ENCODE data around the gene CAPZA1. TPM values are rescaled to one million over a fixed set of nuclear protein-coding genes. Genes with fewer than 3 reads are reported as not detected.

The CAPZA1 gene
- total RNA-seq, 1 experiment from 2014 or later: 97.5 TPM

DNA sequence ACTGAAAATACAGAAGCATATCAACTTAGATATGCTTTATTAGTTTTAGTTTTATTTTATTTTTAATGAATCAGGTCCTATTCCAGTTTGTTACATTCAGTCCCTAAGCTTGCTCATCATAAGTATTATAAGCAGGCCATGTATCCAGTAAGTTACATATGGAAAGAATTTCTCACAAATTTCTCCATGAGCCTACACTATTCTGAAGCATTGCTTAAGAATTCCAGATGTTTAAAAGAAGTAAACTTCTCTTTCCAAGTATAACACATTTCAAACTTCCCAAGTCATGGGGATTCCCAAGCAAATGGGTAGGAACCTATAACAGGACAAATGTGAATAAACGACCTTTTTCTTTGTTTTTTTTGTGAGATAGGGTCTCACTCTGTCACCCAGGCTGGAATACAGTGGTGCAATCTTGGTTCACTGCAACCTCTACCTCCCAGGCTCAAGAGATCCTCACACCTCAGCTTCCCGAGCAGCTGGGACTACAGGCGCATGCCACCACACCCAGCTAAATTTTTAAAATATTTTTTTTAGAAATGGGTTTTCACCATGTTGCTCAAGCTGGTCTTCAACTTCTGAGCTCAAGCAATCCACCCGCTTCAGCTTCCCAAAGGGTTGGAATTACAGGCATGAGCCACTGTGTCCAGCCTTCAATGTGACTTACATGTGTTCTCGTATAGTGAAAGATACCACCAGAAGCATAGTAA is 39.7 kb upstream of the CAPZA1 start:
- ATAC-seq (no peak), DNase-seq (ENCODE audit: low spot score) (no peak)
- Mint-ChIP-seq H3K27ac (no peak overlapping the region), H3K9me3 (peaks cover 5% of the 10 kb centered on the region; the same call in 1 of the 2 replicates), H3K36me3 (peaks cover 32% of the 10 kb centered on the region), H3K4me1 (no peaks in the 10 kb centered on the region), H3K4me3 (no peak overlapping the region), H3K27me3 (ENCODE audit: low read depth) (no peaks in the 10 kb centered on the region)
- TF ChIP-seq USF2 (CRISPR knock-in tag; IDR thresholded peaks at IDR 0.05) (no peak), NFYB (CRISPR knock-in tag; conservative IDR thresholded peaks at IDR 0.05; ENCODE audit: low read depth) (no peak), JUN (CRISPR knock-in tag; IDR thresholded peaks at IDR 0.05) (no peak)
- TF ChIP-seq, protein P1, sequence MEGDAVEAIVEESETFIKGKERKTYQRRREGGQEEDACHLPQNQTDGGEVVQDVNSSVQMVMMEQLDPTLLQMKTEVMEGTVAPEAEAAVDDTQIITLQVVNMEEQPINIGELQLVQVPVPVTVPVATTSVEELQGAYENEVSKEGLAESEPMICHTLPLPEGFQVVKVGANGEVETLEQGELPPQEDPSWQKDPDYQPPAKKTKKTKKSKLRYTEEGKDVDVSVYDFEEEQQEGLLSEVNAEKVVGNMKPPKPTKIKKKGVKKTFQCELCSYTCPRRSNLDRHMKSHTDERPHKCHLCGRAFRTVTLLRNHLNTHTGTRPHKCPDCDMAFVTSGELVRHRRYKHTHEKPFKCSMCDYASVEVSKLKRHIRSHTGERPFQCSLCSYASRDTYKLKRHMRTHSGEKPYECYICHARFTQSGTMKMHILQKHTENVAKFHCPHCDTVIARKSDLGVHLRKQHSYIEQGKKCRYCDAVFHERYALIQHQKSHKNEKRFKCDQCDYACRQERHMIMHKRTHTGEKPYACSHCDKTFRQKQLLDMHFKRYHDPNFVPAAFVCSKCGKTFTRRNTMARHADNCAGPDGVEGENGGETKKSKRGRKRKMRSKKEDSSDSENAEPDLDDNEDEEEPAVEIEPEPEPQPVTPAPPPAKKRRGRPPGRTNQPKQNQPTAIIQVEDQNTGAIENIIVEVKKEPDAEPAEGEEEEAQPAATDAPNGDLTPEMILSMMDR (IDR thresholded peaks at IDR 0.05): no peak
- TF ChIP-seq, protein P2, sequence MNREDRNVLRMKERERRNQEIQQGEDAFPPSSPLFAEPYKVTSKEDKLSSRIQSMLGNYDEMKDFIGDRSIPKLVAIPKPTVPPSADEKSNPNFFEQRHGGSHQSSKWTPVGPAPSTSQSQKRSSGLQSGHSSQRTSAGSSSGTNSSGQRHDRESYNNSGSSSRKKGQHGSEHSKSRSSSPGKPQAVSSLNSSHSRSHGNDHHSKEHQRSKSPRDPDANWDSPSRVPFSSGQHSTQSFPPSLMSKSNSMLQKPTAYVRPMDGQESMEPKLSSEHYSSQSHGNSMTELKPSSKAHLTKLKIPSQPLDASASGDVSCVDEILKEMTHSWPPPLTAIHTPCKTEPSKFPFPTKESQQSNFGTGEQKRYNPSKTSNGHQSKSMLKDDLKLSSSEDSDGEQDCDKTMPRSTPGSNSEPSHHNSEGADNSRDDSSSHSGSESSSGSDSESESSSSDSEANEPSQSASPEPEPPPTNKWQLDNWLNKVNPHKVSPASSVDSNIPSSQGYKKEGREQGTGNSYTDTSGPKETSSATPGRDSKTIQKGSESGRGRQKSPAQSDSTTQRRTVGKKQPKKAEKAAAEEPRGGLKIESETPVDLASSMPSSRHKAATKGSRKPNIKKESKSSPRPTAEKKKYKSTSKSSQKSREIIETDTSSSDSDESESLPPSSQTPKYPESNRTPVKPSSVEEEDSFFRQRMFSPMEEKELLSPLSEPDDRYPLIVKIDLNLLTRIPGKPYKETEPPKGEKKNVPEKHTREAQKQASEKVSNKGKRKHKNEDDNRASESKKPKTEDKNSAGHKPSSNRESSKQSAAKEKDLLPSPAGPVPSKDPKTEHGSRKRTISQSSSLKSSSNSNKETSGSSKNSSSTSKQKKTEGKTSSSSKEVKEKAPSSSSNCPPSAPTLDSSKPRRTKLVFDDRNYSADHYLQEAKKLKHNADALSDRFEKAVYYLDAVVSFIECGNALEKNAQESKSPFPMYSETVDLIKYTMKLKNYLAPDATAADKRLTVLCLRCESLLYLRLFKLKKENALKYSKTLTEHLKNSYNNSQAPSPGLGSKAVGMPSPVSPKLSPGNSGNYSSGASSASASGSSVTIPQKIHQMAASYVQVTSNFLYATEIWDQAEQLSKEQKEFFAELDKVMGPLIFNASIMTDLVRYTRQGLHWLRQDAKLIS (CRISPR knock-in tag; IDR thresholded peaks at IDR 0.05; ENCODE audit: borderline replicate concordance): no peak
- POLR2A ChIA-PET: no interaction called here
- CTCF ChIA-PET: no interaction called here

DNA sequence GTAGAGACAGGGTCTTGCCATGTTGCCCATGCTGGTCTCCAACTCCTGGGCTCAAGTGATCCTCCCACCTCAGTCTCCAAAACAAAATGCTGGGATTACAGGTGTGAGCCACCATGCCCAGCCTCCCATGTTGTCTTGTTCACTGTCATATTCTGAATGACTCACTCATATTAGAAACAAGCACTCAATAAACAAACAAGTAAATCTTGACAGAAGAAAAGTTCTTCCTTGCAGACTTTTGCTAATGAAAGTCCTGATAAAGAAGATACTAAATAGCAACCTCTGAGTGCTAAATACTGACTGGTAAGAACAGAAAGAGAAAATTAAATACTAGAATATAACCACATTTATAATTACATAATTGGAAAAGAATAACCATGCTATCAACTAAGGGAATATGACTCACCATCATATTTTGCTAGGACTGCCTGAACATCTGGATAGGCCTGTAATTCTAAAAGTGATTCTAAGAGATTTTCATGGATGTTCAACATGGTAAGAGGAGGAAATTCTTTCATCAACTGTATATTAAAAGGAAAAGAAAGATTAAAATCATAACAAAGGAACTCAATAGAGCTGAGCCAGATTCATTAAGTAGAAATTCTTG is 37.9 kb upstream of the CAPZA1 start:
- no peaks in the 10 kb centered on the region for H3K4me1 Mint-ChIP-seq
- DNase-seq (ENCODE audit: low spot score): no peak
- no peak overlapping the region for H3K27ac Mint-ChIP-seq
- TF ChIP-seq FOXK1 (CRISPR knock-in tag; IDR thresholded peaks at IDR 0.05) (no peak), JAZF1 (CRISPR knock-in tag; IDR thresholded peaks at IDR 0.05) (no peak), GTF2I (CRISPR knock-in tag; conservative IDR thresholded peaks at IDR 0.05) (no peak), ZMAT4 (CRISPR knock-in tag; IDR thresholded peaks at IDR 0.05) (no peak), ZBTB21 (CRISPR knock-in tag; IDR thresholded peaks at IDR 0.05; ENCODE audit: borderline replicate concordance) (no peak), ZNF138 (CRISPR knock-in tag; conservative IDR thresholded peaks at IDR 0.05) (no peak), FOXP4 (CRISPR knock-in tag; IDR thresholded peaks at IDR 0.05) (no peak), ZNF219 (CRISPR knock-in tag; IDR thresholded peaks at IDR 0.05; ENCODE audit: borderline replicate concordance) (no peak)
- TF ChIP-seq, protein P3, sequence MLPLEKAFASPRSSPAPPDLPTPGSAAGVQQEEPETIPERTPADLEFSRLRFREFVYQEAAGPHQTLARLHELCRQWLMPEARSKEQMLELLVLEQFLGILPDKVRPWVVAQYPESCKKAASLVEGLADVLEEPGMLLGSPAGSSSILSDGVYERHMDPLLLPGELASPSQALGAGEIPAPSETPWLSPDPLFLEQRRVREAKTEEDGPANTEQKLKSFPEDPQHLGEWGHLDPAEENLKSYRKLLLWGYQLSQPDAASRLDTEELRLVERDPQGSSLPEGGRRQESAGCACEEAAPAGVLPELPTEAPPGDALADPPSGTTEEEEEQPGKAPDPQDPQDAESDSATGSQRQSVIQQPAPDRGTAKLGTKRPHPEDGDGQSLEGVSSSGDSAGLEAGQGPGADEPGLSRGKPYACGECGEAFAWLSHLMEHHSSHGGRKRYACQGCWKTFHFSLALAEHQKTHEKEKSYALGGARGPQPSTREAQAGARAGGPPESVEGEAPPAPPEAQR (CRISPR knock-in tag; IDR thresholded peaks at IDR 0.05): no peak
- TF ChIP-seq, protein P4, sequence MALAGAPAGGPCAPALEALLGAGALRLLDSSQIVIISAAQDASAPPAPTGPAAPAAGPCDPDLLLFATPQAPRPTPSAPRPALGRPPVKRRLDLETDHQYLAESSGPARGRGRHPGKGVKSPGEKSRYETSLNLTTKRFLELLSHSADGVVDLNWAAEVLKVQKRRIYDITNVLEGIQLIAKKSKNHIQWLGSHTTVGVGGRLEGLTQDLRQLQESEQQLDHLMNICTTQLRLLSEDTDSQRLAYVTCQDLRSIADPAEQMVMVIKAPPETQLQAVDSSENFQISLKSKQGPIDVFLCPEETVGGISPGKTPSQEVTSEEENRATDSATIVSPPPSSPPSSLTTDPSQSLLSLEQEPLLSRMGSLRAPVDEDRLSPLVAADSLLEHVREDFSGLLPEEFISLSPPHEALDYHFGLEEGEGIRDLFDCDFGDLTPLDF (CRISPR knock-in tag; IDR thresholded peaks at IDR 0.05): no peak
- TF ChIP-seq, protein P5, sequence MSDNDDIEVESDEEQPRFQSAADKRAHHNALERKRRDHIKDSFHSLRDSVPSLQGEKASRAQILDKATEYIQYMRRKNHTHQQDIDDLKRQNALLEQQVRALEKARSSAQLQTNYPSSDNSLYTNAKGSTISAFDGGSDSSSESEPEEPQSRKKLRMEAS (CRISPR knock-in tag; IDR thresholded peaks at IDR 0.05): no peak
- TF ChIP-seq, protein P6, sequence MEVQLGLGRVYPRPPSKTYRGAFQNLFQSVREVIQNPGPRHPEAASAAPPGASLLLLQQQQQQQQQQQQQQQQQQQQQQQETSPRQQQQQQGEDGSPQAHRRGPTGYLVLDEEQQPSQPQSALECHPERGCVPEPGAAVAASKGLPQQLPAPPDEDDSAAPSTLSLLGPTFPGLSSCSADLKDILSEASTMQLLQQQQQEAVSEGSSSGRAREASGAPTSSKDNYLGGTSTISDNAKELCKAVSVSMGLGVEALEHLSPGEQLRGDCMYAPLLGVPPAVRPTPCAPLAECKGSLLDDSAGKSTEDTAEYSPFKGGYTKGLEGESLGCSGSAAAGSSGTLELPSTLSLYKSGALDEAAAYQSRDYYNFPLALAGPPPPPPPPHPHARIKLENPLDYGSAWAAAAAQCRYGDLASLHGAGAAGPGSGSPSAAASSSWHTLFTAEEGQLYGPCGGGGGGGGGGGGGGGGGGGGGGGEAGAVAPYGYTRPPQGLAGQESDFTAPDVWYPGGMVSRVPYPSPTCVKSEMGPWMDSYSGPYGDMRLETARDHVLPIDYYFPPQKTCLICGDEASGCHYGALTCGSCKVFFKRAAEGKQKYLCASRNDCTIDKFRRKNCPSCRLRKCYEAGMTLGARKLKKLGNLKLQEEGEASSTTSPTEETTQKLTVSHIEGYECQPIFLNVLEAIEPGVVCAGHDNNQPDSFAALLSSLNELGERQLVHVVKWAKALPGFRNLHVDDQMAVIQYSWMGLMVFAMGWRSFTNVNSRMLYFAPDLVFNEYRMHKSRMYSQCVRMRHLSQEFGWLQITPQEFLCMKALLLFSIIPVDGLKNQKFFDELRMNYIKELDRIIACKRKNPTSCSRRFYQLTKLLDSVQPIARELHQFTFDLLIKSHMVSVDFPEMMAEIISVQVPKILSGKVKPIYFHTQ (CRISPR knock-in tag; IDR thresholded peaks at IDR 0.05): no peak

More for the DNA sequence above, 37.9 kb upstream of the CAPZA1 start:
- Mint-ChIP-seq H3K4me3 (no peak overlapping the region), H3K9me3 (no peaks in the 10 kb centered on the region), H3K36me3 (peaks cover 17% of the 10 kb centered on the region), H3K27me3 (ENCODE audit: low read depth) (no peaks in the 10 kb centered on the region)
- ATAC-seq: no peak
- ChIA-PET POLR2A (no interaction called here), CTCF (no interaction called here)
